ENCODE measurements around the gene TLX2.

DNA sequence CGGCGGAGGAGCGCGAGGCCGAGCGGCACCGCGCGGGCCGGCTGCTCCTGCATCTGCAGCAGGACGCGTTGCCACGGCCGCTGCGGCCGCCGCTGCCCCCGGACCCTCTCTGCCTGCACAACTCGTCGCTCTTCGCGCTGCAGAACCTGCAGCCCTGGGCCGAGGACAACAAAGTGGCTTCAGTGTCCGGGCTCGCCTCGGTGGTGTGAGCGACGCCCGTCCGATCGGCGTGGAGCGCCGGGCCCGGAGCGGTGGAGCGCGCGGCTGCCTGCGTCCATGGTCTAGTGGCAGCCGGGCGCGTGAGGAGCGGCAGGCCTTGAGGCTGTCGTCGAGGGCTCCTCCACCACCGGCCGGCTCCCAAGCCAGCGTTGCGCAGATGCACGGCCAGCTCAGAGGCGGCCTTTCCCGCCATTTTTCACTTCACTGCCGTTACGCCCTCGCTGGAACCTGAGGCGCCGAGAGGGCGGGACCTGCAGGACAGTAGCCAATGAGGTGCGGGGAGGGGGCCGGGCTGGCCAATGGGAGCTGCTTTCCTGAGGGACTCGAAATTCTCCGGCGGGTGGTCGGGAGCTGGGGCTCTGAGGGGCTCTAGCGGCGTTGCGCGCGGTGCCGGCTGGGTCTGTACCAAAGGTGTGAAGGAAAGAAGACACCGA is 1.9 kb downstream of the TLX2 start:
- TF ChIP-seq, protein P1, sequence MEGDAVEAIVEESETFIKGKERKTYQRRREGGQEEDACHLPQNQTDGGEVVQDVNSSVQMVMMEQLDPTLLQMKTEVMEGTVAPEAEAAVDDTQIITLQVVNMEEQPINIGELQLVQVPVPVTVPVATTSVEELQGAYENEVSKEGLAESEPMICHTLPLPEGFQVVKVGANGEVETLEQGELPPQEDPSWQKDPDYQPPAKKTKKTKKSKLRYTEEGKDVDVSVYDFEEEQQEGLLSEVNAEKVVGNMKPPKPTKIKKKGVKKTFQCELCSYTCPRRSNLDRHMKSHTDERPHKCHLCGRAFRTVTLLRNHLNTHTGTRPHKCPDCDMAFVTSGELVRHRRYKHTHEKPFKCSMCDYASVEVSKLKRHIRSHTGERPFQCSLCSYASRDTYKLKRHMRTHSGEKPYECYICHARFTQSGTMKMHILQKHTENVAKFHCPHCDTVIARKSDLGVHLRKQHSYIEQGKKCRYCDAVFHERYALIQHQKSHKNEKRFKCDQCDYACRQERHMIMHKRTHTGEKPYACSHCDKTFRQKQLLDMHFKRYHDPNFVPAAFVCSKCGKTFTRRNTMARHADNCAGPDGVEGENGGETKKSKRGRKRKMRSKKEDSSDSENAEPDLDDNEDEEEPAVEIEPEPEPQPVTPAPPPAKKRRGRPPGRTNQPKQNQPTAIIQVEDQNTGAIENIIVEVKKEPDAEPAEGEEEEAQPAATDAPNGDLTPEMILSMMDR (IDR thresholded peaks at IDR 0.05): no peak
- TF ChIP-seq EZH2 (IDR thresholded peaks at IDR 0.05) (peak; percentile 86), EZH2phosphoT487 (IDR thresholded peaks at IDR 0.05) (peak; percentile 80)
